SK-N-SH treated with all-trans-retinoic acid at 6 μM for 48 hours (cell line): ENCODE measurements around the gene ABCC11.

Experiments used
- BACH2 ChIP-seq: fragments of 250-450 bp; sonication (Bioruptor Pico); IDR thresholded peaks from 2 replicates; pipeline ENCODE4 v1.9.0; 2021; ENCODE audit warnings: mild to moderate bottlenecking, borderline replicate concordance
- ISL1 ChIP-seq: fragments of 250-450 bp; sonication (Bioruptor Pico); IDR thresholded peaks from 2 replicates; pipeline ENCODE4 v2.1.2; 2022; ENCODE audit warnings: mild to moderate bottlenecking, moderate library complexity
- ZFP30 ChIP-seq: fragments of 450-650 bp; formaldehyde crosslinking; IDR thresholded peaks from 2 replicates; pipeline ENCODE4 v1.5.0; 2022; ENCODE audit warnings: mild to moderate bottlenecking, moderate library complexity
- ZNF565 ChIP-seq: fragments of 450-650 bp; formaldehyde crosslinking; conservative IDR thresholded peaks from 2 replicates; pipeline ENCODE4 v1.5.0; 2020; ENCODE audit warnings: low read depth, mild to moderate bottlenecking, moderate library complexity

GRCh38 chr16:48220891-48221290, 26.4 kb downstream of the ABCC11 start:
- TF ChIP-seq ZFP30 (CRISPR knock-in tag) (no peak), BACH2 (CRISPR knock-in tag) (no peak), ISL1 (CRISPR knock-in tag) (no peak), ZNF565 (CRISPR knock-in tag) (no peak)
